Limb (tissue), 2 donors: ENCODE data around the gene CSN2.
A peak's percentile ranks its signal among the peaks of the same experiment; 100 is the strongest.
"Not testable (repeated sequence)": the region's sequence is repeated elsewhere in the genome, so short reads cannot be mapped to it uniquely, and the experiment has no call there.

Experiments used
- DNase-seq, 2 donors: peaks; one replicate each; pipeline ENCODE4 v3.0.0-alpha.2; 2016; ENCODE audit errors: extremely low spot score in 2 of 2

The CSN2 gene, protein sequence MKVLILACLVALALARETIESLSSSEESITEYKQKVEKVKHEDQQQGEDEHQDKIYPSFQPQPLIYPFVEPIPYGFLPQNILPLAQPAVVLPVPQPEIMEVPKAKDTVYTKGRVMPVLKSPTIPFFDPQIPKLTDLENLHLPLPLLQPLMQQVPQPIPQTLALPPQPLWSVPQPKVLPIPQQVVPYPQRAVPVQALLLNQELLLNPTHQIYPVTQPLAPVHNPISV

DNA sequence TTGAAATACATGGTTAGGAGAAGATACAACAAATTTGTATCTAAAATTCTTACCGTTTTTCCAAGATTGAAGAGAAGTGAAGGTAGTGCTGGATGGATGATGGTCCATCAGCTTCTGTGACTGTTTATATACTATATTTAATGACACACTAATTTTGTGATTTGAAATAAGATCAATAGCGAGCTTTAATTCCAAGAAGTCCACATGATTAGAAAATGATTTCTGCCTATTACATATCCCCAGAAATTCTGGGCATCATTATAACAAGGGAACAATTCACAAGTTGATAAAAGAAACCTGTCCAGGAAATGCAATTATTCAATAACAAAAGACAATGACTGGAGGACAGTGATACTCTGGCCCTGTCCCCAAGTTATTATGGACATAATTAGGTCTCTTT, at the start of gene CSN2:
TSS of gene CSN2 (minus strand) at position 101 of the 400 bp plus-strand sequence. CDS start 4,733 bp downstream, outside the sequence.
- DNase-seq, result no peak

DNA sequence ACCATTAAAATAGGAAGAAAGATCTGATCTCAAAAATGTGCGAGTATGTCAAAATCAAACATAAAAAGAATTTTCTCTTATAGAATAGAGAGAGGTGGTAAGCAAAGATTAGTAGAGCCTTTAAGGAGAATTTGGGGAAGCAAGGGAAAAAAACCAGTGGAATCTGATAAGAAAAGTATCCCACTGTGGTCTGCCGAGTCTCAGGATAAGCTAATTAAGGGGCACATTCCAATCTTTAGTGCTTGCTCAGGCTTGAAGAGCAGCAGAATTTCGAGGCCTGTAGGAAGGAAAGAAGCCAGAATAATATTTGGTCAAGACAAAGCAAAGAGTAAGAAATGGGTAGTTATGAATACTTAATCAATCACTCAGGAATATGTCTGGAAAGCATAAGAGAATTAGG, 43.2 kb upstream of the CSN2 start:
- no peak for DNase-seq

DNA sequence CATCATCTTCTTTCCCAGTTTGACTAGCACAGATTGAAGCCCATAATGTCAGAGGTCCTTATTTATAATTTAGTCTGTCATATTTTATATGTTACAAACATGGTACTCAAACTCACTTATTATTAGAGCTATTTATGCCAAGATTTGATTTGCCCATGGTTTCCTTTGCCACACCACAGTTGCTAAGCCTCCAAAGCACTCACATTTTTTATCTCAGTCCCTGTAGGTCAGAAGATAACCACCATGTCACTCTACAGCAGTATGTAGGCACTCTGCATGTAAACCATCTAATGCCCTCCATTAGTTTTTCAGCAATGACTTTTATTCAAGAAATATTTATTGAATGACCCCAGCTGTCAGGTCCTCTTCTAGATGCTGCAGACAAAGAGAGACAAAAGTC, 37.0 kb upstream of the CSN2 start:
- no peak for DNase-seq

DNA sequence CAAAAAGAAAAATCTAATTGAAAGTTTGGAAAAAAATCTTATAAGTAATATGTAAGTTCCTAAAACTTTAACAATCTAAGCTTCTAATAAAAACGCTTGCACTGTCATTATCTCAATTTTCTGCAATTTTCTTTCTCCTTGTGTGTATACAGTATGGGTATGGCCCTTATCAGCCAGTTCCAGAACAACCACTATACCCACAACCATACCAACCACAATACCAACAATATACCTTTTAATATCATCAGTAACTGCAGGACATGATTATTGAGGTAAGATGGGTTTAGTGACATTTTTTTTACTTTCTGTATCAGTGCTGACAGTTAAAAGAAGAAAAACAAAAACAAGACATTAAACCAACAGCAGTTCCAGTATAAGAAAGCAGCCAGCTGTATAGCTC, 35.2 kb upstream of the CSN2 start:
- DNase-seq, result no peak

DNA sequence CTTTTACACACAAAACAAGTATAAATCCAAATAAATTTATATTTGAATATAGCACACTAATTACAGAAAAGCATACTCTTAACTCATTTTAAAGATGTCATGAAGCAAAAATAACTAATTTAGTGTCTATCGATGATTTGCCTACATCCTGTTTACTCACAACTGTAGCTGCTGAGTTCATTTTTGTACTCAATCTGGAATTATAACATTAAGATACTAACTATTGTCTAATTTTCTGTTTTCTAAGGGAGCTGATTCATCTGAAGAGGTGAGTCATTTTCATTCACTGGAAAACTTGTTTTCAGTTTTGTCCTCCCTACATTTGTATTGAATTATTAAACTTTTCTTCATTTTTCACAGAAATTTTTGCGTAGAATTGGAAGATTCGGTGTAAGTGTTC, 33.9 kb upstream of the CSN2 start:
- no peak for DNase-seq

DNA sequence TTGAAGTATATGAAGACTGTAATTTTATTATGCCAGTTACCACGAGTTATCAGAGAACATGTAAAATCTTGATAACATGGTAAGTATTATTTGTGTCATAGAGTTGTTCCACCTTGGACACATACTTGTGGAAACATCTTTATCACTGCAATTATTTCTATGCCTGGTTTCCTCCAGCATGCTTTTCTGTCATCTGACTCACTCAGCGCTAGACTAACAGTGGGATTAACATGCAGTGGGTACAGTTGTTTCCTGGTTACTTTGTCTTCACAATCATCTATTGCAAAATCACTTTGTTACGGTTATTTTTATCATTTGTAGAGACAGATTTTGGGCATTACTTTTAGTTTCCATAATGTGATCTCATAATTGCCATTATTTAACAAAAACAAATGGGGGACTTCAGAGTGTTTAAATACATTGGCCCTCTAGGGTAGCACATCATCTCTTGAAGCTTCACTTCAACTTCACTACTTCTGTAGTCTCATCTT, 30.0 kb upstream of the CSN2 start, which contains the start of gene STATH:
TSS of gene STATH (plus strand) at position 441 of the 491 bp plus-strand sequence. CDS start 2,472 bp downstream, outside the sequence.
- no peak for DNase-seq

DNA sequence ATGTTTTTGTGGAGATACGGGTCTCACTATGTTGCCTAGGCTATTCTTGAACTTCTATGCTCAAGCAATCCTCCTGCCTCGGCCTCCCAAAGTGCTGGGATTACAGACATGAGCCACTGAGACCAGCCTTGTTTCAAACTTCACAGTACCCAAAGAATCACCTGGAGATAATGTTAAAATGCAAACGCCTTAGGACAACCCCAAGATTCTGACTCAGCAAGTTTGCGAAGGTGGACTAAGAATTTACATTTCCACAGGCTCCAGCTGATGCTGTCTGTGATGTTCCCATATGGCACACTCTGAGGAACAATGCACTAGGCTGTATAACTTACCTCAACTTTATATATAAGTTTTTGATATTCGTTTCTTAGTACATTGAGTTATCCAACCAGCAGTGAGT, 29.3 kb upstream of the CSN2 start:
- DNase-seq, result no peak

DNA sequence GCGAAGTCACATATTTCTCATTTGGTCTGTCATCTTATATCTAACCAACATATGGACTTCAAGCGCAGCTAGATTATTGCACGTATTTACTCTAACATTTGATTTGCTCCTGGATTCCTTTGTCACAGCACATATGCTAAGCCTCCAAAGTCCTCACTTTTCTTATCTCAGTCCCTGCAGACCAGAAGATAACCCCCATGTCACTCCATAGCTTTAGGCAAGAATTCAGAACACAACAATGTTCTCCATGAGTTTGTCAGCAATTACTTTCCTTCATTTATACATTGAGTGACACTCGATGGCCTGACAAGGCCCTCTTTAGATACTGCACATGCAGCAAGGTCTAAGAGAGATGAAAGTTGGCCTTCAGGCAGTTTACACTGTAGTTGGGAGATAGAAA, 25.5 kb upstream of the CSN2 start:
- DNase-seq, result no peak

DNA sequence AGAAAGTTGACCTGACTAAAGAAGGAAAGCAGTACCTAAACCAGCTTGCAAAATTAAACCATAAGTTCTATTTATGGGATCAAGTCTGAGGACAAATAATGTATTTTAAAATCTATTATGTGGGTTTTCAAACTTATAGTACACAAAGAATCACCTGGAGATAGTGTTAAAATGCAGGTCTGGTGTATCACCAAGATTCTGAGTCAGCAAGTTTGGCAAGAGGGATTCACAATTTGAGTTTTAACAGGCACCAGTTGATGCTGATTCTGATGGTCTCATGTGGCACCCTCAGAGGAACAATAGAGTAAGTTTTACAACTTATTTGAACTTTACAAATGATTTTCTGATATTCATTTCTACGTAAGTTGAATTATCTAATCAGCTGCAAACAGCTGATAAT, 21.1 kb upstream of the CSN2 start:
- no peak for DNase-seq

DNA sequence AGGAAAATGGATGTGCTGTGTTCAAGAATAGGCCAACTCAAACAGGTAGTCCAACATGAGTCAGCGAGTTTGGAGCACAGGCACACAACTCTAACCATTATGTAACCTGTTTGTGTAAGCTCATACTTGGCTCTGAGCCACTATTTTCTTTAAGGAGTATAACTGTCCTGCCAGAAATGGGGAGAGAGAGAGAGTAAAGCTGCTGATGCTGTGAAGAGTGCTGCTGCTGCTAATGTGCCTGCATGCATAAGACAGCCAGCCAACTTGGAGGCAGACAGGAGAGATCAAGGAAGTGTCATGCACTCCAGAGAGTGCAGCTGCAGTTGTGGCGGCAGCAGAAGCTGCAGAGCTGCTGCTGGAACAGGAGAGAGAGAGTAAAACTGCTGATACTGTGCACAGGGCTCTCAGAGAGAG, 18.5 kb upstream of the CSN2 start:
- peak in 1 of 2 donors; percentile 41 for DNase-seq

DNA sequence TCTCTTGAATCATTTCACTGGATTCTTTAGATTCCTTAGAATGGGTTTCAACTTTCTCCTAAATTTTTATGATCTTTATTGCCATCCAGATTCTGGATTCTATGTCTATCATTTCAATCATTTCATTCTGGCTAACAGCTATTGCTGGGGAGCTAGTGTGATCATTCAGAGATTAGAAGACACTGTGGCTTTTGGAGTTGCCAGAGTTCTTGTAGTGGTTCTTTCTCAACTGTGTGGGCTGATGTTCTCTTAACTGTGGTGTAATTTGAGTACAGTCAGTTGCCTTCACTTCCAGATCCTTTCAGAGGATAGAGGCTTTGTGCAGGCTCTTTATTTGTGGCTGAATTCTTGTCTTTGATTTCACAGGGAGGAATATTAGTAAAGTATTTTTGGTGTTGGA, 12.1 kb upstream of the CSN2 start:
- no peak for DNase-seq

DNA sequence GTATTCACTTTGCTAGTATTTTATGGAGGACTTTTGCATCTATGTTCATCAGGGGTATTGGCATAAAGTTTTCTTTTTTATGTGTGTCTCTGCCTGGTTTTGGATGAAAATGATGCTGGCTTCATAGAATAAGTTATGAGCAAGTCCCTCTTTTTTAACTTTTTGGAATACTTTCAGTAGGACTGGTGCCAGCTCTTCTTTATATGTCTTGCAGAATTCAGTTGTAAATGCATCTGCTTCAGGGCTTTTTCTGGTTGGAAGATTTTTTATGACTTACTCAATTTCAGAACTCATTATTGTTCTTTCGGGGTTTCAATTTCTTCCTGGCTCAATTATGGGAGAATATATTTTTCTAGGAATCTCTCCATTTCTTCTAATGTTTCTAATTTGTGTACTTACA, 9.1 kb upstream of the CSN2 start:
- peak in 1 of 2 donors; percentile 13 for DNase-seq

DNA sequence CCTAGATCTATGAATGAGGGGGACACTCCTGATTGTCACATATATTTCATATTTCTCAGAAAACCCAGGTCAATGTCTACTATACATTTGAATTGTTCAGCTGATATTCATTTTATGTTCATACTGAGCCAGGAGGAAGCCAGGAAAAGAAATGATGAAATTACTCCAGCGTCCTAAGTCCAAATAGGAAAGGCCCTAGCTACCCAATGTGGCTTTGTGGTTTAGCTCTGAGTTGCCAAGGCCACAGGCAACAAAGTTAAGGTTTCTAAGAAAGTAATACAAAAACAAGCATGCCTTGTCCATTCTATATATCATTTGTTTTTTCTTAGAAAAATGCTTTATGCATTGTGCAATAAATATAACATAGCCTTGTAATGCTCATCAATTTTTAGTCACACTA, 4.5 kb upstream of the CSN2 start:
- no peak for DNase-seq

DNA sequence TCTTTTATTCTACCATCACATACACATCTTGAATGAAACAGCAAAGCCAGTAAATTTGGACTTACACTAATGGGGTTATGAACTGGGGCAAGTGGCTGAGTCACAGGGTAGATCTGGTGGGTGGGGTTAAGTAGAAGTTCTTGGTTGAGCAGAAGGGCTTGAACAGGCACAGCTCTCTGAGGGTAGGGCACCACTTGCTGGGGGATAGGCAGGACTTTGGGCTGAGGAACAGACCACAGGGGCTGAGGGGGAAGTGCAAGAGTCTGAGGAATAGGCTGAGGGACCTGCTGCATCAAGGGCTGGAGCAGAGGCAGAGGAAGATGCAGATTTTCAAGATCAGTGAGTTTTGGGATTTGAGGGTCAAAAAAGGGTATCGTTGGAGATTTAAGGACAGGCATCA, 8.3 kb downstream of the CSN2 start:
- DNase-seq, result no peak

DNA sequence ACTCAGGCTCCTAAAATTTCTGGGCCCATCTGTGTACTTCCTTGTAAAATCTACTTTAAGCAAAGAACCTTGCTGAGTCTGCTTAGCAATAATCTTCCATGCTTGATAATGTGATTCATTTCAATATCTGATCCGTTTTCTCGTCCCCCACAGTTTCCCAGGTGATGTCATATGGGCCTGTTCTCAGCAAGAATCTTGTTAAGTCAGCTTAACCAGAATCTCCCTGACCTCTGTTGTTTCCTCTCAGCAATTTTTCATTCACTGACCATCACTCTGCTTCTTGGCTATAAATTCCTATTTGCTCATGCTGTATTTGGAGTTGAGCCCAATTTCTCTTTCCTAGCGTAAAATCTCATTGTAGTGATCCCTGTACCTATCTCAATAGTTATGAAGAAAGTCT, 13.9 kb downstream of the CSN2 start:
- DNase-seq, result no peak

DNA sequence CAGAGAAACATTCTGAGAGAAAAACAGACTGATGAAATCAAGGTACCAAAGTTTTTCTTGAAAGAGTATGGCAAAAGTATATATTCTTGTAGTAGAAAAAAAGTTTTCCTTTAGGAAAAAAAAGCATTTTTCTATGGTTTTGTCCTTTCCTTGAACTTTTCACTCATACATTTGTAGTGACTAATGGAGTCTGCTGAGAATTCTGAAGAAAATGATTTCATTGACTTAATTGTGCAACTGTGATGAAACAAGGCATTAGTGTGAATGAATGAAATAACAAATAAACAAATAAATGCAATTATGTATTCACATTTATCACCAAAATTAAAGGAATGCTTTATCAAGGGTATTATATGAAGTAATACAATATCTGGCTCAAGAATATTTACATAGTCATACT, 29.0 kb downstream of the CSN2 start:
- no peak for DNase-seq

DNA sequence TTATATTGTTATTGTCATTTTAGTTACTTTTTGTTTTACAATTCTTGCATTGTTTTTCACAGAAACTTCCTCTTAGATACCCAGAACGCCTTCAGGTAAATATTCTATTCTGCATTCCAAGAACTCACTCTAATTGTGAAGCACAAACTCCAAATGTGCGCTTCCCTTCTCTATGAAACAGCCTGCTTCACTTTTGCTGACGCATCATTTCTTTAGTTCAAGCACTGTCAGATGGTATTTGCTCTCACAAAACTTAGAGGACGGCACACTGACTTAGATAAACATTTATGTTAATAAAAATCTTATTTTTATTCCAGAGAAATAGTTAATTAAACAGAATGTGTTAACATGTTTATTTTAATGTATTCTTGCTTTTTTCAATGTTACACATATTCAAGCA, 31.4 kb downstream of the CSN2 start:
- DNase-seq, result no peak

DNA sequence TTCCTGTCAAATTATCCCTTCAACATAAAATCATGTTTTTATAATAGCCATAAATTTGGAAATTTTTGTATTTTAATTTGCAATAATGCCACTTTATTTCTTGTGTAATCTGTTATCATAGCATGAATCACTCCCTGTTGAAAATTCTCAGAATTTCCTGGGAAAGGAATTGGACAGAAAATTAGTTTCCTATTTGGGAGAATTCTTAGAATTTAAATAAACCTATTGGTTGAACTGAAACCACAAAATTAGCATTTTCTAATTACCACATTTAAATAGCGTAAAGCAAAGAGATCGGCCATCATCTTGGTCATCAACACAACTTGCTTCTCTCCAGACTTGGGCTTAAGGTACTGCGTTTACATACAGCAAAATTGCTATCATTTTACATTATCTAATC, 34.8 kb downstream of the CSN2 start, which contains the start of gene CSN1S1:
TSS of gene CSN1S1 (plus strand) at position 301 of the 400 bp plus-strand sequence. CDS start 1,488 bp downstream, outside the sequence.
- no peak for DNase-seq

DNA sequence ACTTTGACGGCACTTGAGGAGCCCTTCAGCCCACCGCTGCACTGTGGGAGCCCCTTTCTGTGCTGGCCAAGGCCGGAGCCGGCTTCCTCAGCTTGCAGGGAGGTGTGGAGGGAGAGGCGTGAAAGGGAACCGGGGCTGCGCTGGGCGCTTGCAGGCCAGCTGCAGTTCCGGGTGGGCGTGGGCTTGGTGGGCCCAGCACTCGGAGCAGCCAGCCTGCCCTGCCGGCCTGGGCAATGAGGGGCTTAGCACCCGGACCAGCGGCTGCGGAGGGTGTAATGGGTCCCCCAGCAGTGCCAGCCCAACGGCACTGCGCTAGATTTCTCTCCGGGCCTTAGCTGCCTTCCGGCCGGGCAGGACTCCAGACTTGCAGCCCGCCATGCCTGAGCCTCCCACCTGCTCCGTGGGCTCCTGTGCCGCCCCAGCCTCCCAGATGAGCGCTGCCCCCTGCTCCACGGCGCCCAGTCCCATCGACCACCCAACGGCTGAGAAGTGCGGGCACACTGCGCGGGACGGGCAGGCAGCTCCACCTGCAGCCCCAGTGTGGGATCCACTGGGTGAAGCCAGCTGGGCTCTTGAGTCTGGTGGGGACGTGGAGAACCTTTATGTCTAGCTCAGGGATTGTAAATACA, 41.6 kb downstream of the CSN2 start:
- not testable (repeated sequence) for DNase-seq

DNA sequence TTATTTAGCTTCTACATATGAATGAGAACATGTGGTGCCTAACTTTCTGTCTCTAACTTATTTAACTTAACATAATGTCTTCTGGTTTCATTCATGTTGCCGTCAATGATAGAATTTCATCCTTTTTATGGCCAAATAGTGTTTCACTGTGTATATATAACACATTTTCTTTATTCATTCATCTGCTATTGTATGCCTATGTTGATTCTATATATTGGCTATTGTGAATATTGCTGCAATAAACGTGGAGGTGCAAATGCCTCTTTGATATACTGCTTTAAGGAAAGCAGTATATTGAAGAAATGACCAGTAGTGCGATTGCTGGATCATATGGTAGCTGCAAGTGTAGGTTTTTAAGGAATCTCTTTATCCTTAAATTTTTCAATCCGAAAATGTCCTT, 44.7 kb downstream of the CSN2 start:
- DNase-seq, result no peak

DNA sequence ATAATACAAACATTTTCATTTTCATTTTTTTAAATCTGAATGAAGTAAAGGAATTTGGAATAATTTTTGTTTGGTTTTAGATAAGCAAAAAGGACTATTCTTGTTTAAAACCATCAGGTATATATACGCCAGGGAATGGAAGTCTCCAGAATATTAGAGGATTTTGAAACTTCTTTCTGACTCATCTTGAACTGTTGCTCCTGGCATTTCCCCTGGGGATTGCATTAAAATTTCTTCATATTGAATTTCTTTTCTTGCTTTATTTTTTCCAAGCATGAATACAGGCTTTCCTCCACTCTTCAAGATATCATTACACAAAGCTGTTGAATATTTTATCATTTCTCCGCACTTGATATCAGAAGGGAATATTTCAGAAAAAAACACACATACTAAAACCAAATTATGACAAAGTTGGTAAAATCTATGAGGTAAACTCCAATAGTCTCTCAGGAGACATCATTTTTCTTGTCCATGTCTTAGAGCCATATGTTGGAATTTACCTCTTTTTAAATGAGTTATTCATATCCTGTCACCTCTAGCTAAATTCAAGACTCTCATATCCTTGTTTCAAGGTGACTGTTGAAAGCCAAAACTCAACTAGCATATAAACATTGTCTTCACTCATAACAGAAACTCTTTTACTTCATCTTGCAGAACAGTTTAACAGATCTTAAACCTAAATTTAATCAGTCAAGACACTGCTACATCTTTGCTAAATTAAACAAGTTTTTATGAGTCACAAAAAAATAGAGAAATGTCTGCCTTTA, 55.3 kb downstream of the CSN2 start:
- no peak for DNase-seq

DNA sequence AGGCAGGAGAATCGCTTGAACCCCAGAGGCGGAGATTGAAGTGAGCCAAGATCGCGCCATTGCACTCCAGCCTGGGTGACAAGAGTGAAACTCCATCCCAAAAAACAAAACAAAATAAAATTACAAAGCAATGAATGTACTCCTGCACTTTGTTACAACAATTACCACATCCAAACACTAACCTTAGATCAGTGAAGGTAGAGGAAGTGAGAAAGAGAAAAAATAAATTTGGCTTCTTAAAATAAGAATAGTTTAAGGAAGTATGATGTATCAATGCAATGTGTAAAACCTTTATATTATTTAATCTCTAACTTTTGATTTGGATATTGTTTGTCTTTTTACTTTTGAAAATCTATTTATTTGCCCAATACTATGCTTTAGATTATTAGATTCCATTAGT, 56.3 kb downstream of the CSN2 start:
- DNase-seq, result no peak
